Retina (tissue), 1 donor: ENCODE results near the gene ZMYND8.

Experiments
- DNase-seq: peaks from one replicate; pipeline ENCODE4 v3.0.0-alpha.2; 2016

Gene ZMYND8

DNA sequence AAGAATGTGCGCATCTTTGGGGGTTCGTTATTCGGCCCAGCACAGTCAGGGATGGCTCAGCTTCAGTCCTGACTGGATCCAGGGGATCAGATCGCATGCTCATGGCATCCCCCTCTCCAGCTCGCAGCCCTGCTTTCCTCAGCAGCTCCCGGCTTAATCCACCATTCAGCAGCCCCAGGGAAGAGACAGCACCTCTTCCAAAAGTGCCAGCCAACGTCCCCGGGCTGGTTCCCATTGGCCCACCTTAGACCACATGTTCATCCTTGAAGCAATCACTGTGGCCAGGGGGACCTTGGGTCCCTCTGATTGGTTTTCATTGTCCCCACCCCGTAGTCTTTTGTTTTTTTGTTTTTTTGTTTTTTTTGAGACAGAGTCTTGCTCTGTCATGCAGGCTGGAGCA lies 188.7 kb downstream of the ZMYND8 start:
- no peak for DNase-seq

DNA sequence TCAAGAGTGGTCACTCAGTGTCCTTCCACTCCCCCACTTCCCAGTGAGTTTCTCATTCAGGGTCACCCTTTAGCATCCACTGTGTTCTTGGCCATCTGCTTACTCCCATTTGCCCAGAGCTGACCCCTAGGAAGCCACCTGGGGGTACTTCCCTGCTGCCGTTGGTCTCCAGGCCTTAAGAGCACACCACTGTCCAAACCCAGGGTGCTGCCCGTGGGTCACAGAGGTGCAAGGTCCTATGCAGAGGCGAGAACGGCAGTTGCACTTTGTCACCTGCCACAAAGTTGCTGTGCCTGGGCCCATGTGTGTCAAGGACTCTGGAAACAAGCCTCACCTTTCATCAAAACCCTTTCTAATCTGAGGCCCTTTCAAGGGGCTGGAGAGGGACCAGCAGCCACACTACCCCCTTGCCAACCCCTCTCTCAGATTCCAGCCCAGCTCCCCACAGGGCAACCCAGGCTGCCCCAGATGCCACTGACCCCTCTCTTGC lies 191.1 kb downstream of the ZMYND8 start:
- DNase-seq: no peak

DNA sequence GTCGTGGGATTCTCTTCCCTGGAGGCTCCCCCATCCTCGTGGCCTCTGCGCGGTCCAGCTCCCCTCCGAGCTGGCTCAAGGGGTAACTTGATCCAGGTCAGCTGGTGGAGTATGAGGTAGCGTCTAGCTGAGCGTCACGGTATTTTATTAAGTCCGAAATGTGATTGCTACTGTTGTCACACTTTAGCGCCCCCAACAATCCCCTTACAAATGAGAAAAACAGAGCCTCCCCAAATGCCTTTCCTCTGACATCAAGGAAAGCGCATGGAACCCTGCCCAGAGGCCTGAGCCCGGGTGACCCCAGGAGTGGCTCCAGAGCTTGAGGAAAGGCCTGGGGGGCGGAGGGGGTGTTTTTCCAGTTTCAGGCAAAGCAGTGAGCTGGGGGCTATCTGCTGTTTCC lies 192.4 kb downstream of the ZMYND8 start:
- DNase-seq: no peak

DNA sequence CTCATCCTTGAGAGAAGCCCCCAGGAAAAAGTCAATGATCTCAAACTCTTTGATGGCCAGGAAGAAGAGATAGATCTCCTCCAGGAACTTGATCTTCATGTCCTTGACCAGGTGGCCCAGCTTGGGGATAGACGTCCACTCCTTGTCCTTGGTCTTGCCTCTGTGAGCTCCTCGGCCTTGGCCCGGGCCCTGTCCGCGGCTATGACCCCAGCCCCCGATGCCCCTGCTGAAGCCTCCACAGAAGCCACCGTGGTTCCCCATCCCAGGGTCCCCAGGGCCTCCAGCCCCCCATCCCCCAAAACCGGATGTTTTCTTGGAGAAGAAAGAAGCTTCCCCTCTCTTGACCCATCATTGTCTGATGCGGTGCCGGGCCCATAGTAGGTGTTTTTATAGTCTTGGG lies 195.1 kb downstream of the ZMYND8 start:
- DNase-seq: no peak

DNA sequence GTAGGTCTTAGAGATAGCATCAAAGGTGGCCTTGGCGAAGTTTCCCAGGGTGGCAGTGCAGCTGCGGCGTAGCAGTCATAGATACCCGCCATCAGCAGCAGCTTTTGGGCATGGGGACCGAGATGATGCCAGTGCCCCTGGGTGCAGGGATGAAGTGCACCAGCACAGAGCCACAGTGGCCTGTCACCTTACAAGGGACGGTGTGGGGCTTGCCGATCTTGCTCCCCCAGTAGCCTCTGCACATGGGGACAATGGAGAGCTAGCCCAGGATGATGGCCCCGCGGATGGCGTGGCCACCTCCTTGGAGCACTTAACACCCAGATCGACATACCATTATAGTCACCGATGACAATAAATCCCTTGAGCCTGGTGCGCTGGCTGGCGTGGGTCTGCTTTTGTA lies 195.5 kb downstream of the ZMYND8 start:
- DNase-seq: no peak

DNA sequence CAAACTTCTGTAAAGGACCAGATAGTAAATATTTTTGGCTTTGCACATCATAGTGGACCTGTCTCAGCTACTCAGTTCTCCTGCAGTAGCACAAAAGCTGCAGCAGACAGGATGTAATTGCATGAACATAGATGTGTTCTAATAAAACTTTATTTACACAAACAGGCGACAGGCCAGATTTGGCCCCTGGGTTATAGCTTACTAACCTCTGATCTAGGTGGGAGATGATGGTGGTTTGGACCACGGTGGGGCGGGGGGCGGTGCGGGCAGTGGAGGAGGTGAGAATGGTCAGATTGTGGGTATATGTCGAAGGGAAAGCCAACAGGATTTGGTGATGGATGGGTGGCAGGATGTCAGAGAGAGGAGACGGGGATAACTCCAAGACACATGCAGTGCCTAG lies 196.3 kb downstream of the ZMYND8 start:
- DNase-seq: no peak
